Epidermal melanocyte (primary cell): ENCODE results near the gene CCL4.
"Not testable (repeated sequence)": the region's sequence is repeated elsewhere in the genome, so short reads cannot be mapped to it uniquely, and the experiment has no call there.

Experiments
- DNase-seq: peaks from one replicate; pipeline ENCODE4 v3.0.0; 2011; ENCODE audit warnings: low spot score; ENCODE audit not compliant: insufficient read length

The CCL4 gene

GRCh38 chr17:36087897-36088572 is 15.6 kb upstream of the CCL4 start:
- not testable (repeated sequence) for DNase-seq

- no peak for DNase-seq
Measured at GRCh38 chr17:36088670-36089338, 14.8 kb upstream of the CCL4 start.

- no peak for DNase-seq
Measured at GRCh38 chr17:36089339-36089865, 14.2 kb upstream of the CCL4 start.

- DNase-seq: no peak
Measured at GRCh38 chr17:36089888-36090836, 13.5 kb upstream of the CCL4 start, which contains the start of gene CCL3. TSS of gene CCL3 (minus strand) at chr17:36090143. CDS start at chr17:36090058, 85 bp downstream.

- DNase-seq: no peak
Measured at GRCh38 chr17:36092230-36092629, 11.4 kb upstream of the CCL4 start.

GRCh38 chr17:36092715-36093114 is 10.9 kb upstream of the CCL4 start:
- DNase-seq: not testable (repeated sequence)

- DNase-seq: no peak
Measured at GRCh38 chr17:36094232-36094631, 9.4 kb upstream of the CCL4 start.

- no peak for DNase-seq
Measured at GRCh38 chr17:36094746-36095145, 8.9 kb upstream of the CCL4 start.

GRCh38 chr17:36095992-36096391 is 7.6 kb upstream of the CCL4 start:
- no peak for DNase-seq

- not testable (repeated sequence) for DNase-seq
Measured at GRCh38 chr17:36099004-36099403, 4.6 kb upstream of the CCL4 start.

GRCh38 chr17:36104246-36104645 is 619 bp downstream of the CCL4 start:
- not testable (repeated sequence) for DNase-seq

- no peak for DNase-seq
Measured at GRCh38 chr17:36104701-36105181, 1.1 kb downstream of the CCL4 start.

- no peak for DNase-seq
Measured at GRCh38 chr17:36105781-36106492, 2.3 kb downstream of the CCL4 start.

- no peak for DNase-seq
Measured at GRCh38 chr17:36106493-36106835, 2.8 kb downstream of the CCL4 start.

GRCh38 chr17:36107660-36108059 is 4.0 kb downstream of the CCL4 start:
- DNase-seq: no peak

- DNase-seq: not testable (repeated sequence)
Measured at GRCh38 chr17:36108265-36108664, 4.6 kb downstream of the CCL4 start.

GRCh38 chr17:36111068-36111490 is 7.5 kb downstream of the CCL4 start:
- DNase-seq: no peak

- DNase-seq: no peak
Measured at GRCh38 chr17:36112572-36112971, 8.9 kb downstream of the CCL4 start.

- DNase-seq: not testable (repeated sequence)
Measured at GRCh38 chr17:36113131-36113530, 9.5 kb downstream of the CCL4 start.

- DNase-seq: not testable (repeated sequence)
Measured at GRCh38 chr17:36114971-36115648, 11.5 kb downstream of the CCL4 start.
